ENCODE measurements around the gene TMEM135.
"Not testable (repeated sequence)": the region's sequence is repeated elsewhere in the genome, so short reads cannot be mapped to it uniquely, and the experiment has no call there.

The TMEM135 gene

GRCh38 chr11:87072787-87073186, 35.1 kb downstream of the TMEM135 start:
- no peaks in the 10 kb centered on the region for H3K9me3 ChIP-seq
- H3K27me3 ChIP-seq (ENCODE audit: low read depth): no peaks in the 10 kb centered on the region
- no peak overlapping the region for H3K4me3 ChIP-seq
- peaks cover 3% of the 10 kb centered on the region; the same call in 1 of the 2 replicates for H3K4me1 ChIP-seq
- in situ Hi-C loops (cut with MboI; ENCODE audit: low sequenced_read_pairs): no loop called here
- no peak for DNase-seq (ENCODE audit: low spot score in 2 of 2)
- no peaks in the 10 kb centered on the region; the same call in none of the 2 replicates for H3K36me3 ChIP-seq (replicated peaks)

DNA sequence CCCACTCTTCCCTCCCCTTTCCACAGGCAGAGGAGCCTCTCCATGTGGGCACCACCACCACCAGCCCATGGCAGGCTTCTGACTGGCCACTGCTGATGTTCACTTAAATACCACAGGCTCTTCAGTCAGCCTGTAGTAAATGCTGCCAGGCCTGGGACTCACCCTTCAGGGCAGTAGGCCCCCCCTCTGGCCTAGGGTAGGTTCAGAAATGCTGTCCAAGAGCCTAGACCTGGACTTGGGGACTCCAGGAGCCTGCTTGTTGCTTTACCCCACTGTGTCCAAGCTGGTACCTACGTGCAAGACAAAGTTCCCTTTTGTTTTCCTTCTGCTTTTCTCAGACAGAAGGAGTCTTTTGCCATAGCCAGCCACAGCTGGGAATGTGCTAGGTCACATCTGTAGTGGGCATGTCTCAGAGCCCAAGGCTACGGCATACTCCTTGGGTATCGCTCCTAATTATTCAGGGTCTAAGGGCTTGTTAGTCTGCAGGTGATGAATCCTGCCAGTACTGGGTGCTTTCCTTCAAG, 38.6 kb downstream of the TMEM135 start:
- Histone ChIP-seq H3K27me3 (ENCODE audit: low read depth) (no peaks in the 10 kb centered on the region), H3K36me3 (replicated peaks) (no peaks in the 10 kb centered on the region; the same call in none of the 2 replicates), H3K4me1 (no peaks in the 10 kb centered on the region), H3K9me3 (no peaks in the 10 kb centered on the region), H3K4me3 (no peak overlapping the region)
- no peak for DNase-seq (ENCODE audit: low spot score in 2 of 2)
- in situ Hi-C loops (cut with MboI; ENCODE audit: low sequenced_read_pairs): no loop called here

DNA sequence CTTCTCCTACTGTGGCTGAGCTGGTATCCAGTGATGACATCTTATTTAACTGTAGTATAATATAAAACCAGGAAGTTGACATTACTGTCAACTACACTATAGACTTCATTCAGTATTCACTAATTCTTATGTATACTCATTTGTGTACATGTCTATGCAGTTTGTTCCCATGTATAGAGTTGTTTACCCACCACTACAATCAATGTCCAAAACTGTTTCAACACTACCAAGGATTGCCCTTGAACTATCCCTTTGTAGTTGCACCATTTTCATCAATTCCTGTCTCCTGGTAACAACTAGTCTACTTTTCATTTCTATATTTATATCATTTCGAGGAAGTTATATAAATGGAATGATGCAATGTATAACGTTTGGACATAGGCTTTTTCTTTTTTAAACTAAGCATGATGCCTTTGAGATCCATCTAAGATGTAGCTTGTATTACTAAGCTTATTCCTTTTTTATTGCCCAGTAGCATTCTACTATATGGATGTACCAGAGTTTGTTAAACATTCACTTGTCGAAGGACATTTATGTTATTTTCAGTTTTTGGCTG, 39.2 kb downstream of the TMEM135 start:
- in situ Hi-C loops (cut with MboI; ENCODE audit: low sequenced_read_pairs): no loop called here
- Histone ChIP-seq H3K4me3 (no peak overlapping the region), H3K36me3 (replicated peaks) (no peaks in the 10 kb centered on the region; the same call in none of the 2 replicates), H3K4me1 (no peaks in the 10 kb centered on the region), H3K9me3 (no peaks in the 10 kb centered on the region), H3K27me3 (ENCODE audit: low read depth) (no peaks in the 10 kb centered on the region)
- no peak for DNase-seq (ENCODE audit: low spot score in 2 of 2)

GRCh38 chr11:87081358-87081757, 43.6 kb downstream of the TMEM135 start:
- no peaks in the 10 kb centered on the region; the same call in 1 of the 2 replicates for H3K4me1 ChIP-seq
- no peaks in the 10 kb centered on the region for H3K9me3 ChIP-seq
- in situ Hi-C loops (cut with MboI; ENCODE audit: low sequenced_read_pairs): no loop called here
- H3K36me3 ChIP-seq (replicated peaks): no peaks in the 10 kb centered on the region; the same call in 1 of the 2 replicates
- no peak for DNase-seq (ENCODE audit: low spot score in 2 of 2)
- no peaks in the 10 kb centered on the region for H3K27me3 ChIP-seq (ENCODE audit: low read depth)
- no peak overlapping the region for H3K4me3 ChIP-seq

DNA sequence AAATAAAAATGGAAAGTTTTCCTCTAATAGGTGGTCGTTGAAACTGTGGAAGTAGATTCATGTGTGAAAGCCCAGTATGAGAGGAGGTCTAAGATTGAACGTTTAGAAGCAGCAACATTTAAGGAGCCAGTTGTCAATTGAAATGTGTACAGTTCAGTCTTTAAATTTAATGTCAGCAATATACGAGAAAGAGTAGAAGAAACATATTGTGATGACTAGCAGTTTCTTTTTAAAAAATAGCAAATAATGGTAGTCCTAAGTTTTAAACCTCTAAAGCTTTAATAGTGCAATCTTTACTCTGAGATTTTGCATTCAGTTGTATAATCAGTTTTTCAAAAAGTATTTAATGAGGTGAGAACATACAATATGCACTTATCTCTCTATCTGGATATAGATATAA, 44.9 kb downstream of the TMEM135 start:
- Histone ChIP-seq H3K36me3 (replicated peaks) (no peaks in the 10 kb centered on the region), H3K4me1 (no peaks in the 10 kb centered on the region; the same call in 1 of the 2 replicates), H3K27me3 (ENCODE audit: low read depth) (no peaks in the 10 kb centered on the region), H3K4me3 (no peak overlapping the region), H3K9me3 (no peaks in the 10 kb centered on the region)
- no peak for DNase-seq (ENCODE audit: low spot score in 2 of 2)
- in situ Hi-C loops (cut with MboI; ENCODE audit: low sequenced_read_pairs): no loop called here

DNA sequence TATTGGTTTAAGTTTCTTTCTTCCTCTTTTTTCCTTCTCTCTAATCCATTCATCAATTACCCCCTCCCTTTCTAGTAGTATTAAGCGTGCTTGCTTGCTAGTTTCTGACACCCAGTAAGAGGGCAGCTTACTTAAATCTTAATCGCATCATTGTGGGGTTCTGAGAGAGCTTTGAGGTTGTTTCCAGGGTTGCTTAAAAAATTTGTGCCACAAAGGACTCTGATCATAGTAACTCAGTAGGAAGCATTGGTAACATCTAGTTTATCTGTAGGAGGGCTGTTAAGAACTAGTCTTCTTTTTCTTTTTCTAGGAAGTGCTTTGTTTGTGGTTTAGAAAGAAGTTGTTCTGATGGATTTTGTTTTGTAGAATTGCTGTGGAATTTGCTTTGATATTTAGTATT, 45.3 kb downstream of the TMEM135 start:
- no peaks in the 10 kb centered on the region; the same call in 1 of the 2 replicates for H3K4me1 ChIP-seq
- no peak for DNase-seq (ENCODE audit: low spot score in 2 of 2)
- no peaks in the 10 kb centered on the region for H3K27me3 ChIP-seq (ENCODE audit: low read depth)
- no peak overlapping the region for H3K4me3 ChIP-seq
- in situ Hi-C loops (cut with MboI; ENCODE audit: low sequenced_read_pairs): no loop called here
- H3K9me3 ChIP-seq: no peaks in the 10 kb centered on the region
- H3K36me3 ChIP-seq (replicated peaks): no peaks in the 10 kb centered on the region

GRCh38 chr11:87092159-87092558, 54.4 kb downstream of the TMEM135 start:
- Histone ChIP-seq H3K36me3 (replicated peaks) (no peaks in the 10 kb centered on the region), H3K4me3 (no peak overlapping the region), H3K4me1 (no peaks in the 10 kb centered on the region), H3K27me3 (ENCODE audit: low read depth) (no peaks in the 10 kb centered on the region), H3K9me3 (no peaks in the 10 kb centered on the region)
- in situ Hi-C loops (cut with MboI; ENCODE audit: low sequenced_read_pairs): no loop called here
- no peak for DNase-seq (ENCODE audit: low spot score in 2 of 2)

DNA sequence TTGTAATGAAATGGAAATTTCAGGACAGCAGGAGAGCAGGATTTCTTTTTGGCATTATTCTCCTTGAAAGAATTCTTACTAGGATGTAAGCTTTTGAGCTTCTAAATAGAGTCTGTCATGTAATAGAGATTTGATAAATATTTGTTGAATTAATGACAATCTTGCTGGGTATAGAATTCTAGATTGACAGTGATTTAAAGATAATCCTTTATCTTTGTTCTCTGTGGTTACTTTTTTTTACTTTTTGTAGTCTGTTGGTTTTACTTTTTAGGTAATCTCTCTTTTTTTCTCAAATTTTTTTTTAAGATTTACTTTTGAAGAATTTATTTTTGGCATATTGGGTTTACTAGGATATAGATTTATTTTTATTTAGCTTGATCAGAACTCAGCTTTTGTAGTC, 54.8 kb downstream of the TMEM135 start:
- Histone ChIP-seq H3K27me3 (ENCODE audit: low read depth) (no peaks in the 10 kb centered on the region), H3K4me3 (no peak overlapping the region), H3K36me3 (replicated peaks) (no peaks in the 10 kb centered on the region), H3K9me3 (no peaks in the 10 kb centered on the region), H3K4me1 (no peaks in the 10 kb centered on the region)
- in situ Hi-C loops (cut with MboI; ENCODE audit: low sequenced_read_pairs): no loop called here
- no peak for DNase-seq (ENCODE audit: low spot score in 2 of 2)

GRCh38 chr11:87097582-87097981, 59.8 kb downstream of the TMEM135 start:
- H3K4me3 ChIP-seq: no peak overlapping the region
- in situ Hi-C loops (cut with MboI; ENCODE audit: low sequenced_read_pairs): no loop called here

GRCh38 chr11:87101956-87102580, 64.3 kb downstream of the TMEM135 start:
- H3K36me3 ChIP-seq (replicated peaks): no peaks in the 10 kb centered on the region
- no peaks in the 10 kb centered on the region for H3K27me3 ChIP-seq (ENCODE audit: low read depth)
- no peaks in the 10 kb centered on the region for H3K4me1 ChIP-seq
- DNase-seq (ENCODE audit: low spot score in 2 of 2): no peak
- in situ Hi-C loops (cut with MboI; ENCODE audit: low sequenced_read_pairs): no loop called here
- no peak overlapping the region for H3K4me3 ChIP-seq
- no peaks in the 10 kb centered on the region; the same call in 1 of the 2 replicates for H3K9me3 ChIP-seq

More at GRCh38 chr11:87097582-87097981, 59.8 kb downstream of the TMEM135 start:
- no peaks in the 10 kb centered on the region for H3K36me3 ChIP-seq (replicated peaks)
- H3K4me1 ChIP-seq: no peaks in the 10 kb centered on the region
- DNase-seq (ENCODE audit: low spot score in 2 of 2): peak; percentile 39 to 56
- H3K9me3 ChIP-seq: no peaks in the 10 kb centered on the region
- H3K27me3 ChIP-seq (ENCODE audit: low read depth): no peaks in the 10 kb centered on the region

- DNase-seq (ENCODE audit: low spot score in 2 of 2); H3K9me3 ChIP-seq; H3K36me3 ChIP-seq (replicated peaks); in situ Hi-C loops (cut with MboI; ENCODE audit: low sequenced_read_pairs); H3K27me3 ChIP-seq (ENCODE audit: low read depth); H3K4me1 ChIP-seq; H3K4me3 ChIP-seq: not testable (repeated sequence)
Observed at GRCh38 chr11:87105826-87106225, 68.1 kb downstream of the TMEM135 start.

- H3K9me3 ChIP-seq; H3K4me3 ChIP-seq; H3K27me3 ChIP-seq (ENCODE audit: low read depth); H3K36me3 ChIP-seq (replicated peaks); DNase-seq (ENCODE audit: low spot score in 2 of 2); H3K4me1 ChIP-seq; in situ Hi-C loops (cut with MboI; ENCODE audit: low sequenced_read_pairs): not testable (repeated sequence)
Observed at GRCh38 chr11:87107379-87107778, 69.6 kb downstream of the TMEM135 start.

GRCh38 chr11:87110443-87111131, 72.9 kb downstream of the TMEM135 start:
- Histone ChIP-seq H3K27me3 (ENCODE audit: low read depth) (no peaks in the 10 kb centered on the region), H3K4me3 (no peak overlapping the region), H3K36me3 (replicated peaks) (no peaks in the 10 kb centered on the region), H3K4me1 (no peaks in the 10 kb centered on the region), H3K9me3 (no peaks in the 10 kb centered on the region; the same call in 1 of the 2 replicates)
- DNase-seq (ENCODE audit: low spot score in 2 of 2): no peak
- in situ Hi-C loops (cut with MboI; ENCODE audit: low sequenced_read_pairs): no loop called here

GRCh38 chr11:87114093-87114492, 76.4 kb downstream of the TMEM135 start:
- Histone ChIP-seq H3K27me3 (ENCODE audit: low read depth) (no peaks in the 10 kb centered on the region), H3K4me1 (no peaks in the 10 kb centered on the region), H3K4me3 (no peak overlapping the region), H3K36me3 (replicated peaks) (no peaks in the 10 kb centered on the region), H3K9me3 (no peaks in the 10 kb centered on the region)
- DNase-seq (ENCODE audit: low spot score in 2 of 2): no peak
- in situ Hi-C loops (cut with MboI; ENCODE audit: low sequenced_read_pairs): no loop called here

Measured in HAP-1 (cell line).